Ishikawa (cell line): ENCODE results near the gene DNAJC18.

ENCODE experiments used
- CEBPB ChIP-seq: IDR thresholded peaks from 2 replicates; pipeline ENCODE4 v1.6.1; 2012
- CREB1 ChIP-seq: IDR thresholded peaks from 2 replicates; pipeline ENCODE4 v1.6.1; 2012; ENCODE audit warnings: low read depth
- EGR1 ChIP-seq: IDR thresholded peaks from 2 replicates; pipeline ENCODE4 v1.6.1; 2012
- EP300 ChIP-seq: IDR thresholded peaks from 2 replicates; pipeline ENCODE4 v1.6.1; 2012; ENCODE audit warnings: borderline replicate concordance
- FOXM1 ChIP-seq: IDR thresholded peaks from 2 replicates; pipeline ENCODE4 v1.6.1; 2012; ENCODE audit warnings: low read depth, borderline replicate concordance
- MAX ChIP-seq: IDR thresholded peaks from 2 replicates; pipeline ENCODE4 v1.6.1; 2012
- NFIC ChIP-seq: IDR thresholded peaks from 2 replicates; pipeline ENCODE4 v1.6.1; 2012
- RAD21 ChIP-seq: IDR thresholded peaks from 2 replicates; pipeline ENCODE4 v1.6.1; 2012; ENCODE audit warnings: low read depth
- REST ChIP-seq: IDR thresholded peaks from 2 replicates; pipeline ENCODE4 v1.6.1; 2012; ENCODE audit warnings: low read depth, mild to moderate bottlenecking
- TAF1 ChIP-seq: IDR thresholded peaks from 2 replicates; pipeline ENCODE4 v1.6.1; 2012; ENCODE audit warnings: low read depth, mild to moderate bottlenecking
- TCF12 ChIP-seq: IDR thresholded peaks from 2 replicates; pipeline ENCODE4 v1.6.1; 2012; ENCODE audit warnings: low read depth
- TEAD4 ChIP-seq: IDR thresholded peaks from 2 replicates; pipeline ENCODE4 v1.6.1; 2012
- USF1 ChIP-seq: IDR thresholded peaks from 2 replicates; pipeline ENCODE4 v1.6.1; 2012
- YY1 ChIP-seq: IDR thresholded peaks from 2 replicates; pipeline ENCODE4 v1.6.1; 2012; ENCODE audit warnings: low read depth
- ZBTB7A ChIP-seq: IDR thresholded peaks from 2 replicates; pipeline ENCODE4 v1.6.1; 2012; ENCODE audit warnings: low read depth

The DNAJC18 gene

GRCh38 chr5:139378941-139379361 lies 60.4 kb downstream of the DNAJC18 start:
- TF ChIP-seq TCF12 (no peak), USF1 (no peak)

GRCh38 chr5:139378101-139378825 lies 61.1 kb downstream of the DNAJC18 start:
- TF ChIP-seq TCF12 (no peak), TAF1 (no peak), FOXM1 (no peak), TEAD4 (no peak), RAD21 (no peak), MAX (no peak), EP300 (no peak), USF1 (no peak)

- TF ChIP-seq EGR1 (no peak), EP300 (no peak), YY1 (no peak), ZBTB7A (no peak), TAF1 (no peak), RAD21 (no peak), TEAD4 (no peak), FOXM1 (no peak), NFIC (no peak), CREB1 (no peak), CEBPB (no peak), USF1 (no peak)
Measured at GRCh38 chr5:139377226-139377625, 62.1 kb downstream of the DNAJC18 start.

GRCh38 chr5:139376364-139376763 lies 63.0 kb downstream of the DNAJC18 start:
- TF ChIP-seq TCF12 (no peak), YY1 (no peak), REST (no peak), FOXM1 (no peak), USF1 (no peak), RAD21 (no peak), NFIC (no peak), TEAD4 (no peak), CREB1 (no peak), EP300 (no peak)

GRCh38 chr5:139374909-139375308 lies 64.4 kb downstream of the DNAJC18 start:
- no peak for TF ChIP-seq FOXM1

- TF ChIP-seq TEAD4, result no peak
- TF ChIP-seq REST, result no peak
- TF ChIP-seq RAD21, result no peak
- no peak for TF ChIP-seq NFIC
- no peak for TF ChIP-seq TAF1
- TF ChIP-seq FOXM1, result no peak
- TF ChIP-seq CEBPB, result no peak
- no peak for TF ChIP-seq EGR1
- TF ChIP-seq ZBTB7A, result no peak
- no peak for TF ChIP-seq MAX
- no peak for TF ChIP-seq TCF12
- no peak for TF ChIP-seq EP300
- TF ChIP-seq CREB1, result no peak
- no peak for TF ChIP-seq YY1
- TF ChIP-seq USF1, result no peak
Measured at GRCh38 chr5:139371482-139372435, 67.6 kb downstream of the DNAJC18 start.
